GM13977 (cell line): ENCODE measurements around the gene RXRA.

Experiments used
- DNase-seq: peaks from one replicate; pipeline ENCODE4 v3.0.0; 2012; ENCODE audit warnings: low spot score
- in situ Hi-C: fragments of 300-500 bp; cut with MboI; formaldehyde crosslinking; loops from one replicate; pipeline ENCODE4 v1.12.0; 2022; ENCODE audit warnings: low sequenced_read_pairs, low pct_unique_long_range_greater_than_20kb, mixed read lengths, inconsistent platforms; ENCODE audit not compliant: unreplicated experiment
- TF ChIP-seq, protein P1 (sequence below): IDR thresholded peaks from 2 replicates; pipeline ENCODE4 v1.5.1; 2012; ENCODE audit warnings: mild to moderate bottlenecking, control low read depth; ENCODE audit not compliant: insufficient read depth; ENCODE audit errors: extremely low read depth, missing control alignments

RXRA gene

DNA sequence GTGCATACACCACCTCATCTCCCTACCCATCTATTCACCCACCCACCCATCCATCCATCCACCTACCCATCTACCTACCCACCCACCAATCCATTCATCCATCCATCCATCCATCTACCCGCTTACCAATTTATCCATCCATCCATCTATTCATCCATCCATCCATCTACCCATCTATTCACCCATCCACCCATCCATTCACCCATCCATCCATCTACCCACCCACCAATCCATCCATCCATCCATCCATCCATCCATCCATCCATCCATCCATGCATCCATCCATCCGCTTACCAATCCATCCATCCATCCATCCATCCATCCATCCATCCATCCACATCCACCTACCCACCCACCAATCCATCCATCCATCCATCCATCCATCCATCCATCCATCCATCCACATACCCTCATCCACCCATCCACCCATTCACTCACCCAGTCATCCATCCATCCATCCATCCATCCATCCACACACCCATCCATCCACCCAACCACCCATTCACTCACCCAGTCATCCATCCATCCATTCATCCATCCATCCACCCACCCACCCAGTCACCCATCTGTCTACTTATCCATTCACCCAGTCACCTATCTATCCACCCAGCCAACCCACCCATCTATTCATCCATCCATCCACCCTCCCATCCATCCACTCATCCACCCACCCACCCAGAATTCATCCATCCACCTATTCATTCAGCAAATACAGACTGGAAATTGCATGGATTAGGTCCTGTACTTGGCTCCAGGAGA, 125.6 kb downstream of the RXRA start:
- in situ Hi-C loops, result no loop called here

DNA sequence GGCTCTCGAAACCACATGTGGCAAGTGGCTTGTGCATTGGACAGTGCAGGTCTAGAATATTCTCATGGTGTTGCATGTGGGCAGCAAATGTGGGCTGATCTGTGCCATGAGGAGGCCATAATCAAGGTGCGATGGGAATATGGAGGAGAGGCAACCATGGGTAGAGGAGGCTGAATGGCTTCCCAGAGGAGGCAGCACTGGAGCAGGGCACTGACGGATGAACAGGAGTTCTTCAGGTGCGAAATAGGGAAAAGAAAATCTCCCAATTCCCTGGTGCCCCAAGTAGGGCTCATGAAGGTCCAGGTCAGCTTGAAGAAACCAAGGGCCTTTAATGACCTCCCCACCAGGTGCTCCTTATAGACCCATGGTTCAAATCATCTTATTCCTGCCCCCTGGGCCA, 126.5 kb downstream of the RXRA start:
- DNase-seq, result no peak
- TF ChIP-seq, protein P1, sequence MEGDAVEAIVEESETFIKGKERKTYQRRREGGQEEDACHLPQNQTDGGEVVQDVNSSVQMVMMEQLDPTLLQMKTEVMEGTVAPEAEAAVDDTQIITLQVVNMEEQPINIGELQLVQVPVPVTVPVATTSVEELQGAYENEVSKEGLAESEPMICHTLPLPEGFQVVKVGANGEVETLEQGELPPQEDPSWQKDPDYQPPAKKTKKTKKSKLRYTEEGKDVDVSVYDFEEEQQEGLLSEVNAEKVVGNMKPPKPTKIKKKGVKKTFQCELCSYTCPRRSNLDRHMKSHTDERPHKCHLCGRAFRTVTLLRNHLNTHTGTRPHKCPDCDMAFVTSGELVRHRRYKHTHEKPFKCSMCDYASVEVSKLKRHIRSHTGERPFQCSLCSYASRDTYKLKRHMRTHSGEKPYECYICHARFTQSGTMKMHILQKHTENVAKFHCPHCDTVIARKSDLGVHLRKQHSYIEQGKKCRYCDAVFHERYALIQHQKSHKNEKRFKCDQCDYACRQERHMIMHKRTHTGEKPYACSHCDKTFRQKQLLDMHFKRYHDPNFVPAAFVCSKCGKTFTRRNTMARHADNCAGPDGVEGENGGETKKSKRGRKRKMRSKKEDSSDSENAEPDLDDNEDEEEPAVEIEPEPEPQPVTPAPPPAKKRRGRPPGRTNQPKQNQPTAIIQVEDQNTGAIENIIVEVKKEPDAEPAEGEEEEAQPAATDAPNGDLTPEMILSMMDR, result no peak
- in situ Hi-C loops, result no loop called here

More for the DNA sequence above, 125.6 kb downstream of the RXRA start:
- no peak for DNase-seq
- TF ChIP-seq, protein P1, result no peak

DNA sequence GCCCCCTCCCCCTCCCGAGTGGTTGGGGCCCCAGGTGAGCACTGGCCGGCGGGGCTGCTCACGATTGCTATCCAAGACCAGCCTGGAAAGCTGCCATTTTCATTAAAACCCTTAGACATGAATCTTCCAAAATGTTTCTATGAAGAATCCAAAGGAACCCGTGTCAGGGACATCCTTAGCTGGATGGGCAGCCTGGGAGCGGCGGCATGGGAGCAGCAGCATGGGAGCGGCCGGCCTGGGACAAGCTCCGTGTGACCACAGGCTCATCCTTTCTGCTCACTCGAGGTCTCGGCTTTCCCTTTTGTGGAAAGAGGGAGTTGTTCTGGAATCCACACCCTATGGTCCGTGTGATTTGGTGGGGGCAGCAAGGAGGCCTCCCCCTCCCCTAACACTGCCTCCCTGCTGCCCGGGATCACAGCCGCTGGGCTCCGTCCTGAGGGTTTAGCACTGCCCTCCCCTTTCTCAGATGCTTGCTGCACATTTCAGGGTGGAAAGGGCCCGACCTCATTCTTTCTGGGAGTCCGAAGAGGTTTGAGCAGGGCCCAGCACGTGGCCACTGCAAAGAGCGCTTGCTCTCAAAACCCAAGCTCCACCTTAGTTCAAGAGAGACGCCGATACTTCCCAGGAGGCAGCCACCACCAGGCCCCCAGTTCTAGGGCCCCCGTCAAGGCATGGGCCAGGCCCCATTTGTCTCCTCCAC, 127.7 kb downstream of the RXRA start:
- in situ Hi-C loops, result no loop called here
- no peak for DNase-seq
- TF ChIP-seq, protein P1, result no peak

DNA sequence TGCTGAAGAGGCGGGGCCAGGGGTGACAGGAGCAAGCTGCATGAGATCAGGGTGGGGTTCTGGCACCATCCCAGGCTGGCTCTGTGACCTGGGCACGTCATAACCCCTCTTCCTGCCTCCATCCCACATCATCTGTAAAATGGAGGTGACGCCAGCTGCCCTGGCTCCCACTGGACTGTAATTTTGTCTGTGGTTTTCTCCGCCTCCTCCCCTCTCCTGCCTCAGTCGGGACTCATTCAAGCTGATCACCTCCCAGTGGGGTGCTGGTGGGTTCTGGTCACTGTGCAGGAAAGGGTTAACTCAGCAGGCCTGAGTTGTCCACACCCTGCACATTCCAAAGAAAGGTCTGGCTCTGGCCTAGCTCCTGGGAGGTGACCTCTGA, 128.2 kb downstream of the RXRA start:
- DNase-seq, result no peak
- in situ Hi-C loops, result no loop called here
- TF ChIP-seq, protein P1, result no peak

DNA sequence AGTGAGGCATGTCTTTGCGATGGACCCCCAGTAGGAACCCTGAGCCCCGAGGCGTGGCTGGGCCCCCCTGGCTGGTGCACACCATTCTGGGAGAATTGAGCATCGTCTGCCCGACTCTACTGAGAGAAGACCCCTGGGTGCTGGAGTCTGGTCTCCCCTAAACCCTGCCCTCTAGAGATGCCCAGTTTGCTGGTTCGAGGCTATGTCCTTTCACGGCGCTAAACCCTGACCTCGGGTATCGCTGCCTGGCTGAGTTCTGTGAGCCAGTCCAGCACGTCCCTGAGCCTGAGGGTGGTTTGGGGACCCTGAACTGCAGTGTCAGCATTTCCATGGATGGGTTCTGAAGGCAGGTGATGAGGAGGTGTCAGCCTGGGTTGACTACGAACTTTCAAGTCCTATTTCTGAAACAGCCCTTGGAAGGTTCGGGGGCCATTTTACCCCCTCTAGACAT, 128.8 kb downstream of the RXRA start:
- DNase-seq, result no peak
- TF ChIP-seq, protein P1, result no peak
- in situ Hi-C loops, result no loop called here

DNA sequence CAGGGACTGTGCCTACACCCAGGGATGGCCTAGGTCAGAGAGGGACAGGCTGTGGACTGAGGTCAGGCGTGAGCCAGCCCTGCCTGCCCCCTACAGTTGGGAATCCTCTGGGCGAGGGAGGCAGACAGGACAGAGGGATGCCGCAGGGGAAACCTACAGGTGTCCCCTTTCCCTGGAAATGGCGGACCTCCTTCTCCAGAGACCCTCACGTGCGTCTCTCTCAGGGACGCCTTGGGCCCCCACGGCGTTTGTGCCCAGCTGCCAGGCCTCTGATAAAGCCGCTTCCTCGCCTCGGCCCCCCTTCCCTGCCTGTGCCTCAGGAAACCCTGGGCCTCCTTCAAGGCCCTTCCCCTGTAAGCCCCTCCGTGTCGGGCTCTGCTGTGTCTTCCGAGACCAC, 129.3 kb downstream of the RXRA start:
- TF ChIP-seq, protein P1, result no peak
- in situ Hi-C loops, result no loop called here
- no peak for DNase-seq
